Uterus (tissue), 4 donors: ENCODE measurements around the gene DDC. TPM values are rescaled to one million over a fixed set of nuclear protein-coding genes. Genes with fewer than 3 reads are reported as not detected.
"Not testable (repeated sequence)": the region's sequence is repeated elsewhere in the genome, so short reads cannot be mapped to it uniquely, and the experiment has no call there.

Experiments used
- DNase-seq, 2 donors: peaks; one replicate each; pipeline ENCODE4 v3.0.0-alpha.2; 2019 to 2020
- H3K27ac ChIP-seq, 2 donors: fragments of 200-600 bp; sonication (generic); 1 replicate in 1 of 2; 2 replicates in 1 of 2; pipeline ENCODE4 v1.5.1; 2016 to 2018
- H3K27me3 ChIP-seq, 2 donors: fragments of 200-600 bp; sonication (generic); one replicate each; pipeline ENCODE4 v1.5.1; 2018 to 2019; ENCODE audit warnings: control low read depth in 1 of 2
- H3K36me3 ChIP-seq, 2 donors: fragments of 200-600 bp; sonication (generic); one replicate each; pipeline ENCODE4 v1.5.1; 2019; ENCODE audit warnings: control low read depth in 1 of 2
- H3K4me1 ChIP-seq, 2 donors: fragments of 200-600 bp; sonication (generic); one replicate each; pipeline ENCODE4 v1.5.1; 2018 to 2019; ENCODE audit warnings: control low read depth in 1 of 2
- H3K4me3 ChIP-seq, 2 donors: fragments of 200-600 bp; sonication (generic); 1 replicate in 1 of 2; 2 replicates in 1 of 2; pipeline ENCODE4 v1.5.1; 2018 to 2019; ENCODE audit warnings: mild to moderate bottlenecking in 1 of 2
- H3K9me3 ChIP-seq, 2 donors: fragments of 200-600 bp; sonication (generic); one replicate each; pipeline ENCODE4 v1.5.1; 2019; ENCODE audit warnings: control low read depth in 1 of 2
- CTCF ChIP-seq, 4 experiments: fragments of 200-600 bp in 2 of 4; fragments of 450-650 bp in 2 of 4; sonication (generic) in 2 of 4; IDR thresholded peaks; one replicate each; pipeline ENCODE4 v1.5.1; 2016 to 2019; ENCODE audit warnings: antibody characterized with exemption in 4 of 4, mild to moderate bottlenecking in 2 of 4, moderate library complexity in 1 of 4
- POLR2A ChIP-seq, 2 donors: fragments of 450-650 bp; IDR thresholded peaks; one replicate each; pipeline ENCODE4 v1.6.1; 2016; ENCODE audit warnings: antibody characterized with exemption in 2 of 2, mild to moderate bottlenecking in 1 of 2, moderate library complexity in 1 of 2
- intact Hi-C: fragments of 100-400 bp; cut with DNase I; formaldehyde crosslinking; loops from one replicate; pipeline ENCODE4 v1.15.1; 2023; ENCODE audit warnings: low total_unique reads
- total RNA-seq, 4 donors: library from RNA; depleted of rRNA in 3 of 4; stranded (reverse); fragments of >200 nt in 3 of 4; gene quantifications; one replicate each; pipeline versions ENCODE4 v1.1.0 to v1.2.4, GENCODE V29; 2014 to 2023
- donor health status: DM: yes; HTN: yes; CAD: no.

The DDC gene
- total RNA-seq, 4 donors from 2014 or later, result not detected

GRCh38 chr7:50542132-50542531 is 23.1 kb downstream of the DDC start:
- TF ChIP-seq POLR2A (IDR thresholded peaks at IDR 0.05), result no peak
- no peak for TF ChIP-seq CTCF (IDR thresholded peaks at IDR 0.05)
- H3K36me3 ChIP-seq, result no peaks in the 10 kb centered on the region
- no peaks in the 10 kb centered on the region for H3K9me3 ChIP-seq
- H3K4me1 ChIP-seq, result no peaks in the 10 kb centered on the region
- DNase-seq, result no peak
- no peaks in the 10 kb centered on the region for H3K27me3 ChIP-seq
- H3K4me3 ChIP-seq, result no peak overlapping the region
- no peak overlapping the region for H3K27ac ChIP-seq
- intact Hi-C loops, result no loop called here

- H3K27ac ChIP-seq, result no peak overlapping the region
- intact Hi-C loops, result no loop called here
- no peaks in the 10 kb centered on the region for H3K36me3 ChIP-seq
- TF ChIP-seq POLR2A (IDR thresholded peaks at IDR 0.05) (no peak), CTCF (IDR thresholded peaks at IDR 0.05) (no peak)
- no peaks in the 10 kb centered on the region for H3K27me3 ChIP-seq
- no peaks in the 10 kb centered on the region for H3K4me1 ChIP-seq
- DNase-seq, result no peak
- H3K4me3 ChIP-seq, result no peak overlapping the region
- no peaks in the 10 kb centered on the region for H3K9me3 ChIP-seq
Measured at GRCh38 chr7:50540785-50541579, 24.2 kb downstream of the DDC start.

GRCh38 chr7:50539725-50540124 is 25.5 kb downstream of the DDC start:
- no peaks in the 10 kb centered on the region for H3K9me3 ChIP-seq
- no peak overlapping the region for H3K4me3 ChIP-seq
- no peaks in the 10 kb centered on the region for H3K4me1 ChIP-seq
- intact Hi-C loops, result no loop called here
- no peaks in the 10 kb centered on the region for H3K36me3 ChIP-seq
- no peaks in the 10 kb centered on the region for H3K27me3 ChIP-seq
- DNase-seq, result no peak
- H3K27ac ChIP-seq, result no peak overlapping the region
- TF ChIP-seq CTCF (IDR thresholded peaks at IDR 0.05) (no peak), POLR2A (IDR thresholded peaks at IDR 0.05) (no peak)

GRCh38 chr7:50538478-50538877 is 26.7 kb downstream of the DDC start:
- no peak overlapping the region for H3K27ac ChIP-seq
- H3K36me3 ChIP-seq, result no peaks in the 10 kb centered on the region
- no peaks in the 10 kb centered on the region for H3K9me3 ChIP-seq
- H3K4me1 ChIP-seq, result no peaks in the 10 kb centered on the region
- TF ChIP-seq CTCF (IDR thresholded peaks at IDR 0.05) (no peak), POLR2A (IDR thresholded peaks at IDR 0.05) (no peak)
- H3K27me3 ChIP-seq, result no peaks in the 10 kb centered on the region
- intact Hi-C loops, result no loop called here
- no peak overlapping the region for H3K4me3 ChIP-seq
- no peak for DNase-seq

- H3K36me3 ChIP-seq, result no peaks in the 10 kb centered on the region
- no peaks in the 10 kb centered on the region for H3K9me3 ChIP-seq
- H3K4me1 ChIP-seq, result no peaks in the 10 kb centered on the region
- H3K27ac ChIP-seq, result no peak overlapping the region
- intact Hi-C loops, result no loop called here
- TF ChIP-seq POLR2A (IDR thresholded peaks at IDR 0.05), result no peak
- TF ChIP-seq CTCF (IDR thresholded peaks at IDR 0.05), result no peak
- no peak for DNase-seq
- no peak overlapping the region for H3K4me3 ChIP-seq
- no peaks in the 10 kb centered on the region for H3K27me3 ChIP-seq
Measured at GRCh38 chr7:50537417-50537816, 27.8 kb downstream of the DDC start.

- H3K27ac ChIP-seq, DNase-seq, H3K9me3 ChIP-seq, H3K36me3 ChIP-seq, H3K4me3 ChIP-seq, H3K4me1 ChIP-seq, intact Hi-C loops, H3K27me3 ChIP-seq: not testable (repeated sequence)
Measured at GRCh38 chr7:50535291-50535711, 29.9 kb downstream of the DDC start.
